Measurements from ENCODE around the gene SRL. TPM values are rescaled to one million over a fixed set of nuclear protein-coding genes. Genes with fewer than 3 reads are reported as not detected.

Gene SRL
- total and polyA plus RNA-seq, 2 of the 13 experiments (the other 11 are each of a cell fraction or from before 2014, with no cell fraction given) = 0.05 TPM; not detected in 1

DNA sequence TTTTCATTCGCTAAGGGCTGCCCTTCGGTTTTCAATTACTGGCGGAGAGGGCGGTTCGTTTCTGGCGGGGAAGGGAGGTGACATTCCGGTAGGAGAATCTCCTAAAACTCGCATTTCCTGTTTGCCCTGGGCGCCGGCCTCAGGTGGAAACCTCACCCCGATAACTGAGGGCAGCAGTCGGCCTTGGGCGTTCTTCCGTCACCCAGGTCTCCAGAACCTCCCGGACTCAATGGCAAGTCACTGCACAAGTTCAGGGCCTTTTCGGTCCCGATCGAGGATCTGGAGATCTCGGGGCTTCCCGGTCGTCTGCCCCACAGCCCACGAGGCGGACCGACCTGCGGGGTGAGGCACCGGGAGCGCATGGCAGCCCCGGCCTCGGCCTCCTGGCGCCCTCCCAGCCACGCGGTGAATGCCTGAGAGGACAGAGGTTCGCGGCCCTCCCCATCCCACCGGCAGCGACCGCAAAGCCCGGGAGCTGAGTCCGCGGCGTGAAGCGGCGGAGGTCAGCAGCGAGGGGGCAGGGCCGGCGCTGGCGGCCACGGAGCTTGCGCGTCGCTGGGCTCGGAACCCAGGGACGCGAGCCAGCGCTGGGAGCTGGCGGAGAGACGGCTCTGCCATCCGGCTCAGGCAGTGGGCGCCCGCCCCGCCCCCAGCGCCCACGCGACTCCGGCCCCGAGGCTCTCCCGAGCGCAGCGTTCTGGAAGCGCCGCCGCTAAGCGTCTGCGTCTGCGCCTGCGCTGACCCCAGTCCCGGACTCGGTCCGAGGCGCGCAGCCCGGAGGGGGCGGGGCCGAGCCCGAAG is 58.4 kb downstream of the SRL start (continued):
- TF ChIP-seq ZBTB3 (CRISPR knock-in tag; IDR thresholded peaks at IDR 0.05; ENCODE audit: borderline replicate concordance, low read depth) = no peak
- peak; percentile 51; the same call in 1 of the 2 replicates for TF ChIP-seq HIVEP1 (CRISPR knock-in tag; IDR thresholded peaks at IDR 0.05)
- peak; percentile 35 for TF ChIP-seq SPEN (CRISPR knock-in tag; IDR thresholded peaks at IDR 0.05; ENCODE audit: low read depth)
- no peak for TF ChIP-seq SMC3 (IDR thresholded peaks at IDR 0.05; ENCODE audit: low read length)
- TF ChIP-seq, protein P1, sequence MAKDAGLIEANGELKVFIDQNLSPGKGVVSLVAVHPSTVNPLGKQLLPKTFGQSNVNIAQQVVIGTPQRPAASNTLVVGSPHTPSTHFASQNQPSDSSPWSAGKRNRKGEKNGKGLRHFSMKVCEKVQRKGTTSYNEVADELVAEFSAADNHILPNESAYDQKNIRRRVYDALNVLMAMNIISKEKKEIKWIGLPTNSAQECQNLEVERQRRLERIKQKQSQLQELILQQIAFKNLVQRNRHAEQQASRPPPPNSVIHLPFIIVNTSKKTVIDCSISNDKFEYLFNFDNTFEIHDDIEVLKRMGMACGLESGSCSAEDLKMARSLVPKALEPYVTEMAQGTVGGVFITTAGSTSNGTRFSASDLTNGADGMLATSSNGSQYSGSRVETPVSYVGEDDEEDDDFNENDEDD (CRISPR knock-in tag; IDR thresholded peaks at IDR 0.05; ENCODE audit: borderline replicate concordance) = peak; percentile 80; the same call in 1 of the 2 replicates
- TF ChIP-seq IRF2 (CRISPR knock-in tag; IDR thresholded peaks at IDR 0.05) = peak; percentile 16; the same call in 1 of the 2 replicates
- TF ChIP-seq NFATC3 (CRISPR knock-in tag; IDR thresholded peaks at IDR 0.05) = peak; percentile 84; the same call in 1 of the 2 replicates
- TF ChIP-seq, protein P2, sequence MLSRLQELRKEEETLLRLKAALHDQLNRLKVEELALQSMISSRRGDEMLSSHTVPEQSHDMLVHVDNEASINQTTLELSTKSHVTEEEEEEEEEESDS (CRISPR knock-in tag; IDR thresholded peaks at IDR 0.05; ENCODE audit: borderline replicate concordance) = peak; percentile 89; the same call in 1 of the 2 replicates
- TF ChIP-seq TBL1XR1 (IDR thresholded peaks at IDR 0.05; ENCODE audit: borderline replicate concordance, low read length, partially characterized antibody) = no peak
- peak; percentile 90; the same call in 1 of the 2 replicates for TF ChIP-seq ZNF761 (CRISPR knock-in tag; conservative IDR thresholded peaks at IDR 0.05)
- TF ChIP-seq, protein P3, sequence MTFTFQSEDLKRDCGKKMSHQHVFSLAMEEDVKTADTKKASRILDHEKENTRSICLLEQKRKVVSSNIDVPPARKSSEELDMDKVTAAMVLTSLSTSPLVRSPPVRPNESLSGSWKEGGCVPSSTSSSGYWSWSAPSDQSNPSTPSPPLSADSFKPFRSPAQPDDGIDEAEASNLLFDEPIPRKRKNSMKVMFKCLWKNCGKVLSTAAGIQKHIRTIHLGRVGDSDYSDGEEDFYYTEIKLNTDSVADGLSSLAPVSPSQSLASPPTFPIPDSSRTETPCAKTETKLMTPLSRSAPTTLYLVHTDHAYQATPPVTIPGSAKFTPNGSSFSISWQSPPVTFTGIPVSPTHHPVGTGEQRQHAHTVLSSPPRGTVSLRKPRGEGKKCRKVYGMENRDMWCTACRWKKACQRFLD (CRISPR knock-in tag; IDR thresholded peaks at IDR 0.05; ENCODE audit: borderline replicate concordance) = peak; percentile 64; the same call in 1 of the 2 replicates
- no peak for TF ChIP-seq NR3C1 (CRISPR knock-in tag; IDR thresholded peaks at IDR 0.05)
- peak; percentile 61 for TF ChIP-seq ZNF768 (CRISPR knock-in tag; IDR thresholded peaks at IDR 0.05)
- TF ChIP-seq ETV5 (CRISPR knock-in tag; IDR thresholded peaks at IDR 0.05; ENCODE audit: borderline replicate concordance) = no peak
- TF ChIP-seq FIP1L1 (IDR thresholded peaks at IDR 0.05; ENCODE audit: borderline replicate concordance, insufficient read depth, low read depth, low read length) = no peak
- peak; percentile 71 for TF ChIP-seq TAF1 (CRISPR knock-in tag; IDR thresholded peaks at IDR 0.05)
- 0 out of 2 replicates have a peak, but pooled peaks have one; percentile 68 for TF ChIP-seq ZNF44 (CRISPR knock-in tag; IDR thresholded peaks at IDR 0.05)
- TF ChIP-seq SAFB2 (CRISPR knock-in tag; IDR thresholded peaks at IDR 0.05; ENCODE audit: borderline replicate concordance, low read depth) = peak; percentile 98
- TF ChIP-seq, protein P4, sequence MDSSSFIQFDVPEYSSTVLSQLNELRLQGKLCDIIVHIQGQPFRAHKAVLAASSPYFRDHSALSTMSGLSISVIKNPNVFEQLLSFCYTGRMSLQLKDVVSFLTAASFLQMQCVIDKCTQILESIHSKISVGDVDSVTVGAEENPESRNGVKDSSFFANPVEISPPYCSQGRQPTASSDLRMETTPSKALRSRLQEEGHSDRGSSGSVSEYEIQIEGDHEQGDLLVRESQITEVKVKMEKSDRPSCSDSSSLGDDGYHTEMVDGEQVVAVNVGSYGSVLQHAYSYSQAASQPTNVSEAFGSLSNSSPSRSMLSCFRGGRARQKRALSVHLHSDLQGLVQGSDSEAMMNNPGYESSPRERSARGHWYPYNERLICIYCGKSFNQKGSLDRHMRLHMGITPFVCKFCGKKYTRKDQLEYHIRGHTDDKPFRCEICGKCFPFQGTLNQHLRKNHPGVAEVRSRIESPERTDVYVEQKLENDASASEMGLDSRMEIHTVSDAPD (CRISPR knock-in tag; IDR thresholded peaks at IDR 0.05) = peak; percentile 65; the same call in 1 of the 2 replicates
- no peak for TF ChIP-seq ZZZ3 (CRISPR knock-in tag; IDR thresholded peaks at IDR 0.05; ENCODE audit: borderline replicate concordance)
- TF ChIP-seq NR2F1 (CRISPR knock-in tag; IDR thresholded peaks at IDR 0.05) = peak; percentile 5 to 26; a peak in 2 of 4 replicates
- no peak for TF ChIP-seq ATF1 (CRISPR knock-in tag; IDR thresholded peaks at IDR 0.05)

All from HepG2 (cell line).